GM23338 (cell line): Measurements from ENCODE around the gene UMOD.

Experiments
- POLR2AphosphoS5 ChIP-seq: IDR thresholded peaks from 2 replicates; pipeline ENCODE4 v1.6.1; 2016; ENCODE audit warnings: antibody characterized with exemption, low read depth
- TF ChIP-seq, protein P1 (sequence below), 2 experiments: fragments of 200-600 bp in 1 of 2; sonication (generic) in 1 of 2; conservative IDR thresholded peaks; 2 replicates each; pipeline versions ENCODE4 v1.5.1 to v1.6.1; 2016 to 2017; ENCODE audit warnings: antibody characterized with exemption in 2 of 2, low read depth in 2 of 2, mild to moderate bottlenecking in 2 of 2, moderate library complexity in 1 of 2

GRCh38 chr16:20344611-20345010 is 7.9 kb downstream of the UMOD start:
- TF ChIP-seq, protein P1, sequence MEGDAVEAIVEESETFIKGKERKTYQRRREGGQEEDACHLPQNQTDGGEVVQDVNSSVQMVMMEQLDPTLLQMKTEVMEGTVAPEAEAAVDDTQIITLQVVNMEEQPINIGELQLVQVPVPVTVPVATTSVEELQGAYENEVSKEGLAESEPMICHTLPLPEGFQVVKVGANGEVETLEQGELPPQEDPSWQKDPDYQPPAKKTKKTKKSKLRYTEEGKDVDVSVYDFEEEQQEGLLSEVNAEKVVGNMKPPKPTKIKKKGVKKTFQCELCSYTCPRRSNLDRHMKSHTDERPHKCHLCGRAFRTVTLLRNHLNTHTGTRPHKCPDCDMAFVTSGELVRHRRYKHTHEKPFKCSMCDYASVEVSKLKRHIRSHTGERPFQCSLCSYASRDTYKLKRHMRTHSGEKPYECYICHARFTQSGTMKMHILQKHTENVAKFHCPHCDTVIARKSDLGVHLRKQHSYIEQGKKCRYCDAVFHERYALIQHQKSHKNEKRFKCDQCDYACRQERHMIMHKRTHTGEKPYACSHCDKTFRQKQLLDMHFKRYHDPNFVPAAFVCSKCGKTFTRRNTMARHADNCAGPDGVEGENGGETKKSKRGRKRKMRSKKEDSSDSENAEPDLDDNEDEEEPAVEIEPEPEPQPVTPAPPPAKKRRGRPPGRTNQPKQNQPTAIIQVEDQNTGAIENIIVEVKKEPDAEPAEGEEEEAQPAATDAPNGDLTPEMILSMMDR (conservative IDR thresholded peaks at IDR 0.05; ENCODE audit: low read depth in 2 of 2), result no peak
- no peak for TF ChIP-seq POLR2AphosphoS5
